PC-3 (cell line): ENCODE measurements around the gene MSTN.

Source experiments
- CTCF ChIP-seq: fragments of 300-600 bp; sonication (generic); conservative IDR thresholded peaks from 2 replicates; pipeline ENCODE4 v1.5.1; 2017; ENCODE audit warnings: antibody characterized with exemption, low read depth, mild to moderate bottlenecking, low read length
- EZH2 ChIP-seq: fragments of 300-600 bp; sonication (generic); IDR thresholded peaks from one replicate; pipeline ENCODE4 v1.6.1; 2017; ENCODE audit warnings: antibody characterized with exemption, mild to moderate bottlenecking, low read length; ENCODE audit not compliant: unreplicated experiment
- EZH2phosphoT487 ChIP-seq: fragments of 300-600 bp; sonication (generic); IDR thresholded peaks from 2 replicates; pipeline ENCODE4 v1.6.1; 2018; ENCODE audit warnings: mild to moderate bottlenecking, antibody characterized with exemption, low read length, borderline replicate concordance

GRCh38 chr2:190065839-190066238, 3.3 kb upstream of the MSTN start:
- TF ChIP-seq CTCF (no peak), EZH2 (no peak), EZH2phosphoT487 (no peak)
